ENCODE data around the gene MXD3. TPM values are rescaled to one million over a fixed set of nuclear protein-coding genes. Genes with fewer than 3 reads are reported as not detected.
A peak's percentile ranks its signal among the peaks of the same experiment; 100 is the strongest.

The MXD3 gene
- polyA plus RNA-seq, 1 experiment, result 2.8 TPM

DNA sequence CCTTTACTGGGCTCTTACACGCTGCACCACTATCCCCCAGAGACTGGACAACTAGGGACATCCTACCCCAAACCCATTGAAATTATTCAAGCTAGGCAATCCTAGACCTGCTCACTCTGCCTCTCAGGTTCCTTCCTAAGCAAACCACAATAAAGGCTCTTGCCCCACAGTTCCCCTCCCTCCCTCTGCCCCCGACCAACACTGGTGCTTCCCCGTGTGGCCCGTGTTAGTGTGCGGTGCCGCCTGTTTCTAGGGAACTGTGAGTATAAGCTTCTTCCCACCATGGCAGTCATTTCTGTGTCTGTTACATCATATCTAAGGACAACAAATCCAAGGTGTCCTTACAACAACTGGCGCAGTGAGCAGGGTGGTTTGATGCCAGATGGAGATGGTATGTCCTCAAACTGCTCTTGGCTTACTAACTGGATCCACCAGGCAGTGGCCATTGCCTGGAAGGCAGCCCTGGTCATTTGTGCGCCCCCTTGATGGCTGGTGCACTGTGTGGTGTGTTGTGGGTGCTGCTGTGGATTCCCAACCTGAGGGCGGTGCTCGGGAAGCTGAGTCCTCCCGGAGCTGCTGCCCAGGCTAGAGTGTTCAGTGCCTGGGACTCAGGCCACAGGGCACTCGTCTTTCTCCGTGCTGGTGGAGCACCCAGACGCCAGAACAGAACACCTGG is 8.4 kb upstream of the MXD3 start:
- ChIA-PET POLR2A (no interaction called here), CTCF (interaction anchor here (1.2 to 1.5 kb wide), 3 partner anchors 10 to 137 kb away, joined by 5 to 6 read pairs (median 5); no protein-coding TSS in a partner anchor)
- TF ChIP-seq CTCF (IDR thresholded peaks at IDR 0.05; ENCODE audit: low read depth, low read length), result no peak
- H3K27ac ChIP-seq (ENCODE audit: low read depth, low read length), result no peak overlapping the region
- H3K4me3 ChIP-seq (ENCODE audit: low read depth, low read length), result no peak overlapping the region
- no peak for DNase-seq (ENCODE audit: low read depth, low spot score)
- no peaks in the 10 kb centered on the region for H3K27me3 ChIP-seq (ENCODE audit: control insufficient read depth, insufficient read depth, low read length)
- no peaks in the 10 kb centered on the region for H3K9me3 ChIP-seq (ENCODE audit: control insufficient read depth, insufficient read depth, low read length)

DNA sequence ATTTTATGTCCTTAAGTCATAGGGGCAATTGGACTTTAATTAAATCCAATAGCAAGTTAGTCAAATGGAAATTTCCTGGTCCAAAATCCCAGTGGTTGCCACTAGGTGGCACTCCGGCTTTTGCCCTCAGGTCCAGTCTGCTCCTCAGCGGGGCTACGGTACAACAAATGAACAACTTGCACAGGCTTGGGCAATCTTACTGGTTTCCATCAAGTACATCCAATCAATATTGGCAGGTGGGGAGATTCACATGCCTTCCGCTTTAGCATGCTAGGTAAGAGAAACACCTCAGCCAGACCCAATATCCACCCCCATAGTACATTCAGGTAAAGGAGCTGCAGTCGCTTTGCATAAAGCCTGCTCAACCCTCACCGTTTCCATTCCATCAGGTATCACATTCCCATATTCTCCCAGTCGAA is 6.3 kb upstream of the MXD3 start:
- peak; percentile 63 for DNase-seq (ENCODE audit: low read depth, low spot score)
- POLR2A ChIA-PET, result interaction anchor here (0.6 kb wide), 1 partner anchor 38 kb away, joined by 6 read pairs; no protein-coding TSS in a partner anchor
- Histone ChIP-seq H3K4me3 (ENCODE audit: low read depth, low read length) (no peak overlapping the region), H3K9me3 (ENCODE audit: control insufficient read depth, insufficient read depth, low read length) (no peaks in the 10 kb centered on the region), H3K27ac (ENCODE audit: low read depth, low read length) (no peak overlapping the region), H3K27me3 (ENCODE audit: control insufficient read depth, insufficient read depth, low read length) (no peaks in the 10 kb centered on the region)
- CTCF ChIA-PET, result interaction anchor here (0.7 to 4.2 kb wide), 25 partner anchors 8 to 204 kb away, joined by 3 to 20 read pairs (median 4); partner anchors contain the start of gene LMAN2
- peak; percentile 93 for TF ChIP-seq CTCF (IDR thresholded peaks at IDR 0.05; ENCODE audit: low read depth, low read length)

DNA sequence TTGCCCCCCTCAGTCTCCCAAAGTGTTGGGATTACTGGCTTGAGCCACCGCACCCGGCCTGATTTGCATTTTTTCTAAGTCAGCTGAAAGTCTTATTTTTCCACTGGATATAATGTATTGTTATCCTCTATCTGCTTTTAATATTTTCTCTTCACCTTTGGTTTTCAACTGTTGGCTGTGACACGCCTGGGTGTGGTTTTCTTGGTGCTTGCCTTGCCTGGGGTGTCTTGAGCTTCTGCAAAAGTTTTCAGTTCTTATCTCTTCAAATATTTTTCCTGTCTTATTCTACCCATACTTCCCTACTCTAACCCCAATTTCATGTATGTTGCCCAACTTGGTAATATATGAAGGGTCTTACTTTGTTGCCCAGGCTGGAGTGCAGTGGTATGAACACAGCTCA is 4.3 kb upstream of the MXD3 start:
- ChIA-PET POLR2A (no interaction called here), CTCF (interaction anchor here (1.1 to 4.2 kb wide), 3 partner anchors 87 to 136 kb away, joined by 3 to 20 read pairs (median 4); partner anchors contain the start of gene PRR7)
- Histone ChIP-seq H3K4me3 (ENCODE audit: low read depth, low read length) (no peak overlapping the region), H3K9me3 (ENCODE audit: control insufficient read depth, insufficient read depth, low read length) (no peaks in the 10 kb centered on the region; the same call in 1 of the 2 replicates), H3K27ac (ENCODE audit: low read depth, low read length) (no peak overlapping the region), H3K27me3 (ENCODE audit: control insufficient read depth, insufficient read depth, low read length) (no peaks in the 10 kb centered on the region)
- no peak for TF ChIP-seq CTCF (IDR thresholded peaks at IDR 0.05; ENCODE audit: low read depth, low read length)
- DNase-seq (ENCODE audit: low read depth, low spot score), result no peak

DNA sequence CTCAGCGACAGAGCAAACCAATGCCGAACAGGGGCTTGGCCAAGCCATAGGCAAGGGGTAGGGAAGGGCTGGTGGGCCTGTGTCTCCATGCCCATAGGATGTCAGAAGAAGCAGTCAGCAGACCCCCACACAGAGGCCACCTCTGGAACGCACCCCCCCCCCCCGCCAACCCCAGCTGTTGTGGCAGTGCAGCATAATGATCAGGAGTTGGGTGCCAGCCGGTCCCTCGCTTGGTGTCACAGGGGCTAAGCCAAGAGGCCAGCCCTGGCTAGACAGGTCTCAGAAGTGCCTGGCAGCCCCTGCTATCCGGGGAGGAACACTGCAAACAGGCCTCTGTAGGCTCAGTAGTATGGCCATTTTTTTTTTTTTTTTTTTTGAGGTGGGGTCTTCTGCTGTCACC is 3.7 kb upstream of the MXD3 start:
- no peak overlapping the region for H3K27ac ChIP-seq (ENCODE audit: low read depth, low read length)
- ChIA-PET POLR2A (no interaction called here), CTCF (interaction anchor here (1.1 to 4.2 kb wide), 3 partner anchors 88 to 137 kb away, joined by 3 to 20 read pairs (median 4); partner anchors contain the start of gene PRR7)
- no peak for DNase-seq (ENCODE audit: low read depth, low spot score)
- TF ChIP-seq CTCF (IDR thresholded peaks at IDR 0.05; ENCODE audit: low read depth, low read length), result no peak
- no peak overlapping the region for H3K4me3 ChIP-seq (ENCODE audit: low read depth, low read length)
- no peaks in the 10 kb centered on the region for H3K27me3 ChIP-seq (ENCODE audit: control insufficient read depth, insufficient read depth, low read length)
- no peaks in the 10 kb centered on the region; the same call in 1 of the 2 replicates for H3K9me3 ChIP-seq (ENCODE audit: control insufficient read depth, insufficient read depth, low read length)
